Stimulated activated CD8-positive, alpha-beta memory T cell treated with anti-CD3 and anti-CD28 coated beads, Interleukin-7, amount 100 ng/mL, for 24 hours (primary cell): ENCODE data around the gene C8G.

Source experiments
- DNase-seq: peaks from one replicate; pipeline ENCODE4 v3.0.0-alpha.2; 2020; ENCODE audit warnings: low read depth

The C8G gene

GRCh38 chr9:136983167-136983566 is 38.1 kb downstream of the C8G start:
- DNase-seq: no peak

GRCh38 chr9:136983656-136984314 is 38.7 kb downstream of the C8G start:
- DNase-seq: no peak

GRCh38 chr9:136984464-136985026 is 39.5 kb downstream of the C8G start:
- DNase-seq: no peak

GRCh38 chr9:136985027-136985602 is 40.1 kb downstream of the C8G start:
- no peak for DNase-seq

- DNase-seq: no peak
Observed at GRCh38 chr9:136985853-136986252, 40.8 kb downstream of the C8G start.

- DNase-seq: no peak
Observed at GRCh38 chr9:136988872-136989271, 43.8 kb downstream of the C8G start.

GRCh38 chr9:136990242-136990911 is 45.3 kb downstream of the C8G start:
- no peak for DNase-seq

GRCh38 chr9:136991993-136992818 is 47.2 kb downstream of the C8G start, which contains the start of gene PAXX:
Gene PAXX (plus strand): TSS chr9:136992422. CDS start chr9:136992444, 22 bp downstream.
- DNase-seq: peak; percentile 85

- no peak for DNase-seq
Observed at GRCh38 chr9:136992819-136993369, 47.9 kb downstream of the C8G start.

GRCh38 chr9:136994180-136994887 is 49.3 kb downstream of the C8G start:
- DNase-seq: no peak

GRCh38 chr9:136994888-136995230 is 49.8 kb downstream of the C8G start:
- DNase-seq: no peak

- DNase-seq: no peak
Observed at GRCh38 chr9:136995362-136995761, 50.3 kb downstream of the C8G start.

GRCh38 chr9:136995772-136996311 is 50.8 kb downstream of the C8G start:
- no peak for DNase-seq
